RCC 7860 (cell line): ENCODE data around the gene KRT10.
"Not testable (repeated sequence)": the region's sequence is repeated elsewhere in the genome, so short reads cannot be mapped to it uniquely, and the experiment has no call there.

ENCODE experiments used
- DNase-seq: peaks from one replicate; pipeline ENCODE4 v3.0.0-alpha.2; 2015; ENCODE audit warnings: low spot score
- FAIRE-seq: peaks from 2 replicates; lab custom pipeline; 2012; peaks lifted over from hg19 to GRCh38; lab: Jason Lieb, UNC

The KRT10 gene

DNA sequence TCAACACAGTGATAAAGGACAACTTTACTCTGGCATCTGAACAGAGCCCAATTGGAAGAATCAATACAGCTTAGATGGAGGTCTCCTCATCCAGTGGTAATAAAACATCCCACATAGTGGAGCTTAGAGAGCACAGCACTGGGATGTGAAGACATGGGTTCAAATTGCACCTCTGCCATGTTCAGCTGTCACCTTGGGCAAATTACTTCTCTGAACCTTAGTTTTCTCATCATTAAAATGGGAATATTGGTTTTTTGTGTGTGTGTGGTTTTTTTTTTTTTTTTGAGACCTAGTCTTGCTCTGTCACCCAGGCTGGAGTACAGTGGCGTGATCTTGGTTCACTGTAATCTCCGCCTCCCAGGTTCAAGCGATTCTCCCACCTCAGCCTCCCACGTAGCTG, 13.6 kb upstream of the KRT10 start:
- FAIRE-seq, result no peak
- DNase-seq, result no peak

DNA sequence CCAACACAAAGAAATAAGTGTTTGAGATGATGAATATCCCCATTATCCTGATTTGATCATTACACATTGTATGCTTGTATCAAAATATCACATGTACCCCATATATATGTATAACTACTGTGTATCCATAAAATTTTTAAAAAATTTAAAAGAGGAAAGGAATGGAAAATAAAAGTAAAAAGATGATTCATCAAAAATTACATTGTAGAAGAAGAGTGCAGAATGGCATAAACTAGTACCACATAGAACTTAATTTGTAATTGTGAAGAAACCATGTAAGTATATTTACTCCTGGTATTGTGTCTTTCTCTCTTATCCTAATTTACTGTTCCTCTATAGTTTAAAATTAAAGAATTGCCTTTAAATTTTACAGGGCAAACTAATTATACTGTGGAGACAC, 11.5 kb upstream of the KRT10 start:
- FAIRE-seq, result no peak
- no peak for DNase-seq

DNA sequence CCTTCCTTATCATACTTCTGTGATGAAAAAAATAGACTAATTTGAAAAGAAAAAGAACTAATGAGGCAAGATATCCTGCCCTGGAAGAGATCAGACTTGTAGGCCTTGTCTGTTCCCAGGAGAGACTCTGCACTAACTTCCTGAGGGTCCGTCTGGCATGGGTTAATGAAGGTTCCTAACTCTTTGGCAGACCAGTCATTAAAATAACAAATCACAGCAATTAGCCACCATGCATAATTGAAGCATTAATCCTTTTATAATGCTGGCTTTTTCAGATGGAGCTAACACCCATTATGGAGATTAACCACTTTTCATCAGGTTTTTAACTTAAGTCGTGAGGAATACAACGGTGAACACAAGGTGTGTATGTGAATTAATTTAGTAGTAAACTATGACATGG, 10.4 kb upstream of the KRT10 start:
- DNase-seq (no peak), FAIRE-seq (no peak)

DNA sequence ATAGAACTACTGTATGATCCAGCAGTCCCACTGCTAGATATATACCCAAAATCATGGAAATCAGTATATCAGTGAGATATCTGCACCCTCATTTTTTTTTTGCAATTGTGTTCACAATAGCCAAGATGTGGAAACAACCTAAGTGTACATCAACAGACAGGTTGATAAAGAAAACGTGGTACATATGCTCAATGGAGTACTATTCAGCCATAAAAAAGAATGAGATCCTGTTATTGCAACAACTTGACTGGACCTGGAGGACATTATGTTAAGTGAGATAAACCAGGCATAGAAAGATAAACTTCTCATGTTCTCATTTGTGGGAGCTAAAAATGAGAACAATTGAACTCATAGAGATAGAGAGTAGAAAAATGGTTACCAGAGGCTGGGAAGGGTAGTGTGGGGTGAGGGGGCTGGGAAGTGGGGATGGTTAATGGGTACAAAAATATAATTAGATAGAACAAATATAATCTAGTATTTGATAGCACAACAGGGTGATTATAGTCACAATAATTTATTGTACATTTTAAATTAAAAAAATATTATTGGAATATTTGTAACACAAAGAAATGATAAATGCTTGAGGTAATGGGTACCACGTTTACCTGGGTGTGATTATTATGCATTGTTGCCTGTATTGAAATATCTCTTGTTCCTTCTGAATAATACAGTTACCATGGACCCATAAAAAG, 7.8 kb upstream of the KRT10 start:
- FAIRE-seq (no peak), DNase-seq (no peak)

DNA sequence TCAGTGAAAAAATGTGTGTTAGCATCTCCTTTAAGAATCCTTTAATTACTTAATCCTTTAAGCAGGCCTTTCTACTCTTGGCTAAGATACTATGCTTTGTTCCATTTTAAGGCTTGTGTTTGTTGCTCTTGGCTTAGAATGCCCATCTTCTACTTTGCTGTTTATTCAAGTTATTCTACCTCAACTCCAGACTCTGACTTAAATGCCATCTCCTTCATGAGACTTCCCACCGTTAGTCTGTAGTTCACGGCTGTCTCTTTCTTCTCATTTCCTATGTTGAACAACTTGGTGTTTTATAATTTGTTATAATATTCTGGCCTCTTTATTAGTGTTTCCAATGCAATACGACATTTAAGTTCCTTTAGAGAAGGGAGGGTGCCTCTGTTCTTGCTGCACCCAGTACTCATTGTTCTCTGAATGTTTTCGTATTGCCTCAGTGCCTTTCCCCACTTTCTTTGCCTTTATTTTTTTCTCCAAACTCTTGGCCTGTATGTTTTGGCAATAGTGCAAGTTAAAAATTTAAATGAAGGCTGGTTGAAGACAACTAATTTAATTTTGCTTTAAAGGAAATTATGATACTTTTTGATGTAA, 6.1 kb upstream of the KRT10 start:
- DNase-seq (no peak), FAIRE-seq (no peak)

DNA sequence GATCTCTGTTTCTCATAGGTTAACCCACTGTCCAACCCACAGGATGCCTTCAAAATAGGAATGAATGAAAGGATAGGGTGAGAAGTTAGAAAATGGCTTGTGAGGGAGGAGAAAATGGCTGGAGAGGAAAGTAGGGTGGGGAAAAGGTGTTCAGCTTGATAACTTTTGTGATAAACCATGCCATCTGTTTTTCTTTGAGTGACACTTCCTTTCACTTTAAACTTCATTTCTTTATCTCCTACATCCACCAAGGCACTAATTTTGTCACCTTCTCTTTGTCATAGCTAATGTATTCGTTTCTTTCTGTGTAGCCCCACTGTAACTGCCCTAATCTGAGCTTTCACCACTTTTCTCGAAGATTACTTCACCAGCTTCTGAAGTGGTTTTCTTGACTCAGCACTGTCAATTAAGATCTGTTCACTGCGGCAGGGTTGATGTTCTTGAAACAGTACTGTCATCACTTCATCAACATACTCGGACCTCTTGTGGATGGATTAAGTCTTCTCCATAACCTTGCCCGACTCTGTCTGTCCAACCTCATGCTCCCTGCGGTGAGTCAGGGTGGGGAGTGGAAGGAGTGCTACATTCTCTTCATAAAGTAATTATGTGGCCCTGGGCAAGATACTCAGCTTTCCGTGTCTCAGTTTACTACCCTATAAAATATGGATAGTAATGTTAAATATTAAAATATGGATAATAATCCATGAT, 5.5 kb upstream of the KRT10 start:
- no peak for DNase-seq
- FAIRE-seq, result no peak

DNA sequence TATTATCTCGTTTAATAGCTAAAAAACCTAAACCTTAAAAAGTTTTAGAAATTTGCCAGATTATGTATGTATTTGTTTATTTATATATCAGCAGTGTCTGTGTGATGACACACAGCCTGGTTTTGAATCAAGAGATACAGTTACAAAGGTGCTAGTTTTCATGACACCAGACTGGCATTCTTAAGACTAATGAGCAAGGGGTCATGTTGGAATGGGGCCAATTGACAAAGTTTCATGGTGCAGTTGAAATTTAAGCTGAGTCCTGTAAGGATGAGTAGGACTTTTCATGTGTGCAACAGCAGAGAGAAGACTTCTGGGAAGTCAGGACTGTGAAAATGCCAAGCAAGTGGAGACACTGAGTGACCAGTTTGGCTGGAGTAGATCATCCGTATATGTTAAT, 3.2 kb upstream of the KRT10 start:
- DNase-seq (no peak), FAIRE-seq (no peak)

DNA sequence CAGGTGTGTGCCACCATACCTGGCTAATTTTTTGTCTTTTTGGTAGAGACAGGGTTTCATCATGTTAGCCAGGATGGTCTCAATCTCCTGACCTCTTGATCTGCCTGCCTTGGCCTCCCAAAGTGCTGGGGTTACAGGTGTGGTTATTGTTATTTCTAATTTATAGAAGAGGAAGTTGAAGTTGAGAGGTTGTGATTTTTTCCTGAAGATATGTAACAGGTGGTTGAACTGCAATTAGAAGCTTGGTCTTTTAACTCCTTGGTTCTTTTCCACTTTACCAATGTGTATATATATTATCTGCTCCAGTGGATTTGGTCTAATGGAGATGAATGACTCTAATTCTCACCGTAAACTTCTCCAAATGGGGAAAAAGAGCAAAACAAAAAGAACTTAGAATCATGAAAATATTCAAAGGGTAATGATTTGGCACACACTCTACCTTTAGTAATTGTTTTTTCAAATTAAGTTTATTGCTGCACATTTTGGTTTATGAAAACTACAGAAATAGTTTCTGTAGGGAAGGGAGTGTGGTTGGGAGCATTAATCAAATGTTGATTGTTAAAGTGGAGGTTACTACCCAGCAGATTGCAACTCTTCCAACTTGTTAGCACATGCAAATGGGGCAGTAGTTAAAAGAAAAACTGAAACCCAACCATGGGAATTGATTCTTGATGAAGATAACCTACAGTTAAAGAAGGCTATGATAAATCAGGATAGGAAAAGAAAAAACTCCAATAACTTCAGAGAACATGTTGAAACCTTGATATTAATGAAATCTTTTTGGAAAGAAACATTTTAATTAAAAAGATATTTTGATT, 1.8 kb upstream of the KRT10 start:
- DNase-seq (no peak), FAIRE-seq (no peak)

DNA sequence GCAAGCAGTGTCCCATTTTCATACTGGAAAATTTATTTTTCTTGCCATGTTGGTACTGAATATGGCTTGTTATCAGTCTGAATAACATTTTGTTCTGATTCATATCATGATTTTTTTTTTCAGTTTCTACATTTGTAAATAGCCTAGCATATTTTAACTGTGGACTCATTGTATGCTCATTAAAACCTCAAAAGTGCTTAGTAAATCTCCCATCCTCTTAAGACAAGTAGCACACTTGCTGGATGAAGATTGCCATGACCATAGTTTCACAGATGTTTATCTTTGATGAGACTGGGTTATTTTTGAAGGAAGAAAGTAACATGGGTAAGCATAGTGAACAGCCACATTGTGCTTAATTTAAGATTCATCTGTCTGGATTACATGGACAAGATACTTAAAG, 878 bp downstream of the KRT10 start:
- FAIRE-seq, result no peak
- no peak for DNase-seq

DNA sequence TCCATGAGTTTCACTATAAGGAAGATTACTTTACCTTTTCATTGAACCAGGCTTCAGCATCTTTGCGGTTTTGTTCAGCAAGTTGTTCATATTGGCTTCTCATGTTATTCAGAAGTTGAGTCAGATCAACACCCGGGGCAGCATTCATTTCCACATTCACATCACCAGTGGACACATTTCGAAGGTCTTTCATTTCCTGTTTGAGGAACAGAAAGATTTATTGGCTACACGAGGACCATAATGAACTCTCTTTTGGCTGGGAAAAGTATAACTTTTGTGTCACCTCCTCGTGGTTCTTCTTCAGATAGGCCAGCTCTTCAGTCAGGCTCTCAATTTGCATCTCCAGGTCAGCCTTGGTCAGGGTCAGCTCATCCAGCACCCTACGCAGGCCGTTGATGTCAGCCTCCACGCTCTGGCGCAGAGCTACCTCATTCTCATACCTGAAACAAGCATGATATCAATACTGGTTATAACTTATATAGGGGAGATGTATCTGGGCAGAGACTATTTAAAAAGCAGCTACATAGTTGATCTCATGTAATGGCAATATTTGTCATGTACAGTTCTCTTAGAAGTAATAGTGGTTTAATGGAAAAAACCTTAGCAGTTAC, 2.1 kb downstream of the KRT10 start:
- DNase-seq (no peak), FAIRE-seq (no peak)

DNA sequence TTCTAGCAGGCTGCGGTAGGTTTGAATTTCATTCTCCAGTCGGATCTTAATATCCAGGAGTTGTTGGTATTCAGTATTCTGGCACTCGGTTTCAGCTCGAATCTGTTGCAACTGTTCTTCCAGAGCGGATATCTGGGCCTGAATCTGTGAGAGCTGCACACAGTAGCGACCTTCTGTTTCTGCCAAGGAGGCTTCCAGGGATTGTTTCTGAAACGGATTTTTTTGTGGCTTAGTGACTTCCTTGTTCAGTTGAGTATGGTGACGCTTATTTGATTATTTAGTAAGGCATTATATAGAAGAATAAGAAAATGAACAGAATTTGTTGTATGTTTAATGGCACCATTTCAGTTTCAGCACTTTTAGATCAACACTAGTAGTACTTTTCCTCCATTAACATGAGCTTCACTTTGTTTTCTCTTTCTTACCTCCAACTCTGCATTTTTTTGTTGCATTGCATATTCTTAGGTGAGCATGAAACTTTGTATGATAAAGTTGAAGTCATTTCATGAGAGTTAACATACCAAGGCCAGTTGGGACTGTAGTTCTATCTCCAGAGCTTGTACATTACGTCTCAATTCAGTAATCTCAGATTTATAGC, 2.8 kb downstream of the KRT10 start:
- DNase-seq (no peak), FAIRE-seq (no peak)

DNA sequence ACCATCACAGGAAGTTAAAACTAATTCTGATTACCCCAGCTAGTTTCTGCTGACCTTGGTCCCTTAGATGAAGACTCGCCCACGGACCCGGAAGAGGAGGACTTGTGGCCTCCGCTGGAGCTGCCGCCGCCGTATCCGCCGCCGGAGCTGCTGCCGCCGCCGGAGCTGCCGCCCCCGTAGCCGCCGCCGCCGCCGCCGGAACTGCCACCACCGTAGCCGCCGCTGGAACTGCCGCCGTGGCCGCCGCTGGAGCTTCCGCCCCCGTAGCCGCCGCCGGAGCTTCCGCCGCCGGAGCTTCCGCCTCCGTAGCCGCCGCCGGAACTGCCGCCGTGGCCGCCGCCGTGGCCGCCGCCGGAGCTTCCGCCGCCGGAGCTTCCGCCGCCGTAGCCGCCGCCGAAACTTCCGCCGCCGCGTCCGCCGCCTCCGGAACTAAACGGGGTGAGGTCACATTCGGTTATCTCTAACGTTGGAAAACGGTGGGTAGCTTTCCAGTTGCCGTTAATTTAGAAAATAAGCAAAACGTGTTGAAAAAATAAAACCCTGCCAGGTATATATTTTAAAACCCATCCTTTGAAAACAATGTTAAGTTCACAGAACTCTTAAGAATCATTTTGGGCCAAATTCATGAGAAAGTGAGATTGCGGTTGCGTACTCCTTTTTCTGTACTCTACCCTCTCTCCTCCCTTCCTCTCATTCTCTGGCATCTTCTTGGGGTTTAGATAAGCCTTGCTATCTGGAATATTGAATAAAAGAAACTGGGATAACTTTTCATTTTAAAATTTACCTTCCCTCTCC, 3.5 kb downstream of the KRT10 start:
- no peak for FAIRE-seq
- peak; percentile 62 for DNase-seq

DNA sequence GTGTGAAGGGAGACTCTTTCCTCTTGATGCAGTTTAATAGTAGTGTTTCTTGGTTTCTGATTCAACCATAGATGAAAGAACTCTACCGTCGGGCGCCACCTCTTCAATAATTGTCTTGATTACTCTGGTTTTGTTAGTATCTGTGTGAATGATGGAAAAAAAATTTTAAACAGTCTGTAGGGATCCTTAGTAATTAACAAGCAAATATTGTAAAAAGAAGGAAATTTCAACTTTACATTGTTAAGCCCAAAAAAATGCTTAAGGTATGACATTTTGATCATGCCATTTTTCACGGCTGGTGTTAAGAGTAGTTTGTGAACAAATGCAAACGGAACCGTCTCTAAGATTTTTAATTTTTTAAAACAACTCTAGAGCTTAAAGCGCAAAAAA, 4.1 kb downstream of the KRT10 start:
- DNase-seq (no peak), FAIRE-seq (no peak)

DNA sequence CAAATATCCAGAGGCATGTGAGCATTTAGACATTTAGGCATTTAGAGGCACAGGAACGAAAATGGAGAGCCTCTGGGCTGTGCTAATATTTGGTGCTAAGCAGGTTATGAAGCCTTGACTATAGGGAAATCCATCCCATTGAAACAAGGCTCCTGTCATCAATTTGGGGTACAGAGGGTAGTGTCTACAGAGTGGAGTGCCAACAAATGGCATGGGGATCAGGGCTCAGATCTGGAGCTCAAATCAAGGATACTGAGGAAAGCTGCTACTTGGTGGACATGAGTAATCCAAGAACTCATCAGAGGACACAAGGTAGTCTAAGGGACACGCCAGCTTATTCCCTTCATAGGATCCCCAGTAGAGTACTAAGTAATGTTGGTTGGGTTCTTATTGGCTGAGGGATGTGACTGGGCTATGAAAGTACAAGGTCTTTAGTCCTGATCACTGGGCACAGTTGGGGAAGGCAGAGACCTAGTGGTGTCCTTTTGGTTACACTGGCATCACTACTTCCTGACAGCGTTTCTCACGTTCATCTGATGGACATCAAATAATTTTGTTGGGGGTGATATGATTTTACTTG, 5.2 kb downstream of the KRT10 start:
- DNase-seq (no peak), FAIRE-seq (no peak)

DNA sequence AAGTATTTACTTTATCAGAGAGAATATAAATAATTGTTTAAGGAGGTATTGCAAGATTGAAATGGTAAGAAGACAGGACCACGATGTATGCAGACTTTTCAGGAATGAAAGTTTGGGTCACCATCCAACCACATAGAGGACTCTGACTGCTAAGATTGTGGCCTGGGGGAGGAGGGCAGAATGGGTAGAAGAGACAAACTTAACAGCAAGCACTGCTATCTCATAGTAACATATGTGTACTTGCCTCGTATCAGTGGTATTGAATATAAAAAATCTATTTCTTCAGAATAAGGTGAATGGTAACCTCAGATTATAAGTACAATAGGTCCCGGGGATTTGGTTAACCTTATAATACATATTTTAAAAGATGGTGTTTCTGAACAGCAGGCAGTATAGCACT, 5.8 kb downstream of the KRT10 start:
- DNase-seq (no peak), FAIRE-seq (no peak)

DNA sequence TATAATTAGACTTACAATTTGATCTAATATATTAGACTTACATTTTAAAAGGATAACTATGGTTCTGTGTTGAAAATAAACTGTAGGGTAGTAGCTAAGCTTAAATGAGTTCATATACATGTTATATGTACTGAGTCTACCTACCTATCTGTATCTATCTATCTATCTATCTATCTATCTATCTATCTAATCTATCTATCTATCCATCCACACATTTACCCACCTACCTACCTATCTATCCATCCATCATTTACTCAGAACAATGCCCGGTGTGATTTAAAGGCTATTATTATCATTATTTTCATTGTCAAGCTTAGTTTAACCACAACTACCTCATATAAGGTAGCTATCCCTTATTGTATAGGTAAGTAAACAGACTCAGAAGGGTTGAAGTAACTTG, 7.0 kb downstream of the KRT10 start:
- FAIRE-seq, result no peak
- DNase-seq, result no peak

DNA sequence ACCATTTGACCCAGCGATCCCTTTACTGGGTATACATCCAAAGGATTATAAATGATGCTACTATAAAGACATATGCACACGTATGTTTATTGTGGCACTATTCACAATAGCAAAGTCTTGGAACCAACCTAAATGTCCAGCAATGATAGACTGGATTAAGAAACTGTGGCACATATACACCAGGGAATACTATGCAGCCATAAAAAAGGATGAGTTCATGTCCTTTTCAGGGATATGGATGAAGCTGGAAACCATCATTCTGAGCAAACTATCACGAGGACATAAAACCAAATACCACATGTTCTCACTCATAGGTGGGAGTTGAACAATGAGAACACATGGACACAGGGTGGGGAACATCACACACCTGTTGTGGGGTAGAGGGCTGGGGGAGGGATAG, 7.8 kb downstream of the KRT10 start:
- not testable (repeated sequence) for FAIRE-seq, DNase-seq

DNA sequence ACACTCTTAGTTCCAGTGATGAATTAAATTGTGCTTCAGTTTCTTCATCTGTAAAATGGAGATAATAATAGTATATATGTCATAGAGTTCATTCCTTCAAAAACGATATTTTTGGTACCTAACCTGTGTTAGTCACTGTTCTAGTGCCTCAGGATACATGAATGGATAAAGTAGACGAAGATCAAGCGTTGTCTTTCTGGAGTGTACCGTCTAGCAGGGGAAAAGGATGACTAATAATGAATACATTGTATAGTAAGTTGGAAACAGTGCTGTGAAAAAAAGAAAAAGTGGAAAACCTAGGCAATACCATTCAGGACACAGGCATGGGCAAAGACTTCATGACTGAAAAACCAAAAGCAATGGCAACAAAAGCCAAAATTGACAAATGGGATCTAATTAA, 8.6 kb downstream of the KRT10 start:
- FAIRE-seq (no peak), DNase-seq (peak; percentile 38)

DNA sequence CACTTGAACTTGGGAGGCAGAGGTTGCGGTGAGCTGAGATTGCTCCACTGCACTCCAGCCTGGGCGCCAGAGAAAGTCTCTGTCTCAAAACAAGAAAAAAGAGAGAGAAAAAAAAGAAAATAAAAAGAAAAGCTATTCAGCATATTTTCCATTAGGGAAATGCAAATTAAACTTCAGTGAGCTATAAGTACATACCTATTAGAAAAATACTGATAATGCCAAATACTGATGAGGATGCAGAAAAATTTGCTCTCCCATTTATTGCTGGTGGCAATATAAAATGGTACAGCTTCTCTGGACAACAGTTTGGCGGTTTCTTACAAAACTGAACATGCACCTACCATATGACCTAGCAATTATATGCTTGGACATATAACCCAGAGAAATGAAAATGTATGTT, 9.8 kb downstream of the KRT10 start:
- no peak for FAIRE-seq
- no peak for DNase-seq

DNA sequence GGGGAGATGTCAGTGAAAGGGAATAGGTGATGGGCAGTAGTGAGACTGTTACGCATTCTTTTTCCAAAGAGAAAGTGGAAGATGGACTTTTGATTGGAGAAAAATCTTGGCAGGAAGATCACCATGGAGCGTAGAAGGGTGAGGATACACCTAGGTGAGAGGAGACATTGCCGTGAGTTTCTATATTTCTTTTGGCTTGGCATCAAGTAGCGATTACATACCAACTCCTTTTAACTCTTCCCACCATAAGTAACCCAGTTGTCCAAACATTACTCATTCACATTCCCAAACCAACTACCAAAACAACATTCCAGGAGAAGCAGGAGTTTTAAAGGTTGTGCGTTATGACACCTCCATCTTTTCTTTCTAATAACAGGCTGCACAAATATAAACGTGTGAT, 11.9 kb downstream of the KRT10 start:
- DNase-seq (peak; percentile 70), FAIRE-seq (peak; percentile 33)
